Fibroblast of lung (primary cell): ENCODE measurements around the gene TRPM3. TPM values are rescaled to one million over a fixed set of nuclear protein-coding genes. Genes with fewer than 3 reads are reported as not detected.
A peak's percentile ranks its signal among the peaks of the same experiment; 100 is the strongest.

Experiments
- DNase-seq, 2 donors: peaks; one replicate each; pipeline versions ENCODE4 v3.0.0 to v3.0.0-alpha.2; 2010; ENCODE audit warnings: low read depth in 2 of 2
- H2AFZ ChIP-seq: 2 replicates; pipeline ENCODE4 v1.5.1; 2012; ENCODE audit warnings: low read length, control low read depth, inconsistent platforms
- H3K27ac ChIP-seq: 2 replicates; pipeline ENCODE4 v1.5.1; 2011; ENCODE audit warnings: low read length, control low read depth; ENCODE audit not compliant: insufficient read depth
- H3K27me3 ChIP-seq: 2 replicates; pipeline ENCODE4 v1.5.1; 2011; ENCODE audit warnings: mild to moderate bottlenecking, low read length; ENCODE audit not compliant: control insufficient read depth, insufficient read depth
- H3K36me3 ChIP-seq: 2 replicates; pipeline ENCODE4 v1.5.1; 2011; ENCODE audit warnings: low read length; ENCODE audit not compliant: control insufficient read depth, insufficient read depth
- H3K4me1 ChIP-seq: 2 replicates; pipeline ENCODE4 v1.5.1; 2011; ENCODE audit warnings: low read length; ENCODE audit not compliant: control insufficient read depth, insufficient read depth; ENCODE audit errors: extremely low read depth
- H3K4me2 ChIP-seq: 2 replicates; pipeline ENCODE4 v1.5.1; 2011; ENCODE audit warnings: low read length, control low read depth; ENCODE audit not compliant: insufficient read depth; ENCODE audit errors: extremely low read depth
- H3K4me3 ChIP-seq, 4 experiments: fragments of 200-600 bp in 1 of 4; sonication (generic) in 1 of 4; replicated peaks in 1 of 4; 2 replicates each; pipeline ENCODE4 v1.5.1; 2011 to 2016; ENCODE audit warnings: low read length in 4 of 4, low read depth in 3 of 4, mild to moderate bottlenecking in 3 of 4, control low read depth in 2 of 4, inconsistent platforms in 1 of 4, mixed read lengths in 1 of 4; ENCODE audit not compliant: insufficient read depth in 1 of 4; ENCODE audit errors: control extremely low read depth in 1 of 4
- H3K79me2 ChIP-seq: 2 replicates; pipeline ENCODE4 v1.5.1; 2012; ENCODE audit warnings: mild to moderate bottlenecking, low read length, inconsistent platforms; ENCODE audit not compliant: control insufficient read depth, insufficient read depth
- H3K9ac ChIP-seq: 2 replicates; pipeline ENCODE4 v1.5.1; 2011; ENCODE audit warnings: mild to moderate bottlenecking, low read length, control low read depth; ENCODE audit not compliant: insufficient read depth
- H3K9me3 ChIP-seq: 2 replicates; pipeline ENCODE4 v1.5.1; 2012; ENCODE audit warnings: low read depth, low read length; ENCODE audit not compliant: control insufficient read depth, insufficient read depth
- H4K20me1 ChIP-seq: 2 replicates; pipeline ENCODE4 v1.5.1; 2011; ENCODE audit warnings: low read length; ENCODE audit not compliant: control insufficient read depth, insufficient read depth; ENCODE audit errors: extremely low read depth
- CTCF ChIP-seq, 2 donors: IDR thresholded peaks in 1 of 2; conservative IDR thresholded peaks in 1 of 2; 1 replicate in 1 of 2; 2 replicates in 1 of 2; pipeline ENCODE4 v1.5.1; 2011 to 2012; ENCODE audit warnings: low read length in 2 of 2, control low read depth in 1 of 2, inconsistent platforms in 1 of 2, low read depth in 1 of 2, mild to moderate bottlenecking in 1 of 2
- EZH2 ChIP-seq: IDR thresholded peaks from 2 replicates; pipeline ENCODE4 v1.5.1; 2012; ENCODE audit warnings: low read length, control low read depth, mild to moderate bottlenecking; ENCODE audit errors: missing control alignments
- polyA plus RNA-seq, 2 donors: library from polyadenylated mRNA; depleted of rRNA in 1 of 2; stranded (reverse) in 1 of 2; unstranded in 1 of 2; fragments of >200 nt; gene quantifications; 2 replicates each; pipeline ENCODE4 v1.2.1, GENCODE V29; 2011 to 2012; ENCODE audit warnings: missing spikeins in 1 of 2
- total RNA-seq: library from RNA; depleted of rRNA; stranded (reverse); fragments of >200 nt; gene quantifications from 2 replicates; pipeline ENCODE4 v1.2.1, GENCODE V29; 2014

Gene TRPM3
- total and polyA plus RNA-seq, 2 donors (not counting 1 experiment from before 2014, with no cell fraction given), result 0.05 to 0.50 TPM

DNA sequence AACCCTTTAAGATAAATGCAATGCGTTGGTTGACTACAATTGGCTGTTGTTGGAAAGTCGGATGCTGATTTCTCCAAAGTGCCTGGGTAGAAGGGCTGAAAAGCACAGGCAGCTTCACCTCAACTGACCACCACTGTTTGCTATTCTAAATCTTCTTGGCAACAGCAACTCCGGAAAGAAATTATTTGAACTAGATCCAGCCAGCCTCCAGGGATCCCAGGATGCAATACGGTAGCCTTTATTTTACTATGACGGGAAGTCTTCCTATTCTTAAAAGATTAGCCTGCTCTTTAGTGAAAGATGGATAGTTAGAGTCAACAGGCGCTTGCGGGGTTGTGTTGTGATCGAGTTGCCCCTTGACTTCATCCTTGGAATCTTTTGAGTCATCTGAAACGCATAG is 628.4 kb downstream of the TRPM3 start:
- H3K27ac ChIP-seq, result no peak overlapping the region
- H2AFZ ChIP-seq, result no peak overlapping the region
- H3K9ac ChIP-seq, result no peak overlapping the region
- H4K20me1 ChIP-seq, result no peaks in the 10 kb centered on the region
- peak in 1 of 2 donors; percentile 35 for DNase-seq
- H3K36me3 ChIP-seq, result no peaks in the 10 kb centered on the region
- no peak overlapping the region for H3K4me3 ChIP-seq
- H3K27me3 ChIP-seq, result no peaks in the 10 kb centered on the region
- no peaks in the 10 kb centered on the region for H3K4me1 ChIP-seq
- no peak overlapping the region for H3K4me2 ChIP-seq
- no peaks in the 10 kb centered on the region for H3K79me2 ChIP-seq
- TF ChIP-seq CTCF (conservative IDR thresholded peaks at IDR 0.05 in 1 of 2, IDR thresholded peaks at IDR 0.05 in 1 of 2; ENCODE audit: low read depth in 1 of 2, low read length in 2 of 2) (no peak), EZH2 (no peak)
- H3K9me3 ChIP-seq, result no peaks in the 10 kb centered on the region

DNA sequence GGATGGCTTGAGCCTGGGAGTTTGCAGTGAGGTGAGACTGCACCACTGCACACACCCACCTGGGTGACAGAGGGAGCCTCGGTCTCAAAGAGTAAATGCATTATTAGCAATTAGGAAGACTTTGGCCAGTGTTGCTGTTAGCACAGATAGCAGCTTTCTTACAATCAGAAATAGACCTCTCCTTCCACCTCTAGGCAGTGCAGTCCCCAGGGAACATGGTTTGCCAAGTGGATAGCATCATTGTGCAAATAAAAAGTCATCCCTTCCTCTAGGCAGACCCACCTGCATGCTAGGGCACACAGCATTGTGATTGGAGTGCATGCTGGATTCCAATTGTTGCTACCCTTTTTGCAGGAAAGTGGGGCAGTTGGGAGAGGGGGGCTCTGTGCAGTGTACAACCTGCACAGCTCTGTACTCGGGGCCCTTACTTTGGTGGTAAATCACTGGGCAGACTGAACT is 629.1 kb downstream of the TRPM3 start:
- H3K4me2 ChIP-seq, result no peak overlapping the region
- no peak overlapping the region for H3K4me3 ChIP-seq
- H3K79me2 ChIP-seq, result no peaks in the 10 kb centered on the region
- H3K9me3 ChIP-seq, result no peaks in the 10 kb centered on the region
- no peaks in the 10 kb centered on the region for H3K36me3 ChIP-seq
- H3K27me3 ChIP-seq, result no peaks in the 10 kb centered on the region
- no peaks in the 10 kb centered on the region for H4K20me1 ChIP-seq
- no peak for TF ChIP-seq EZH2
- no peak for TF ChIP-seq CTCF (conservative IDR thresholded peaks at IDR 0.05 in 1 of 2, IDR thresholded peaks at IDR 0.05 in 1 of 2; ENCODE audit: low read depth in 1 of 2, low read length in 2 of 2)
- no peak for DNase-seq
- H3K27ac ChIP-seq, result no peak overlapping the region
- H3K4me1 ChIP-seq, result no peaks in the 10 kb centered on the region
- H3K9ac ChIP-seq, result no peak overlapping the region
- no peak overlapping the region for H2AFZ ChIP-seq

DNA sequence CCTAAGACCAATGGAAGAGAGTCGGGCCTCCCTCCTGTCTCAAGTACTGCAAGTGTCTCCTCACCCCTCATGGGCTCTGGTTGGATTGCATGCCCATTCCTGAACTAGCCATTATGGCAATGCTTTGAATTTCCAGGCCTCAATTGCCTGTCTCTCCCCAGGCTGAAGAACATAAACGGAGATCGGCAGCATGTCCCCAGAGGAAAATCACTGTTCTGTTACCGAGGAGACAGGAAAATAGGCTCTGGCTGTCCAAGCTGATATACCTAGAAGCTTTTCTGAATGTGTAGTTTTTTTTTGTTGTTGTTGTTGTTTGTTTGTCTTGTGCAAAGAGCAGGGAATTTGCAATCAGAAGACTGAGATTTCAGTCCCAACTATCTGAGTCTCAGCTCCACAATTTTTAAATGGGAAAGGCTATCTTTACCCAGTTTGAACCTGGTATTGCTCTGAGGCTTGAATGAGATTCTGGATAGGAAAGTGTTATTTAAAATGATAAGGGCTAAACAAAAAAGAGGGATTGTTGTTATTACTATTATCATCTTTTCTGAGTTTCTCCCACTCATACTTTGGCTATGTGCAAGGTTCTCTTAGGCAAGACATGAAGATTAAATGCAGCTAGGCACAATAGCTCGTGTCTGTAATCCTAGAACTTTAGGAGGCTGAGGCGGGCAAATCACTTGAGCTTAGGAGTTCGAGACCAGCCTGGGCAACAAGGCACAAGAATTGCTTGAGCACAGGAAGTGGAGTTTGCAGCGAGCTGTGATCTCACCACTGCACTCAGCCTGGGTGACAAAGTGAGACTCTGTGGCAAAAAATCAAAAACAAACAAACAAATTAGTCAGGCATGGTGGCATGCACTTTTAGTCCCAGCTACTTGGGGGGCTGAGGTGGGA is 629.7 kb downstream of the TRPM3 start:
- Histone ChIP-seq H3K9me3 (no peaks in the 10 kb centered on the region), H3K27me3 (no peaks in the 10 kb centered on the region), H3K4me2 (no peak overlapping the region), H3K4me1 (no peaks in the 10 kb centered on the region), H3K4me3 (no peak overlapping the region), H3K9ac (no peak overlapping the region), H2AFZ (no peak overlapping the region), H3K27ac (no peak overlapping the region), H3K79me2 (no peaks in the 10 kb centered on the region), H3K36me3 (no peaks in the 10 kb centered on the region), H4K20me1 (no peaks in the 10 kb centered on the region)
- no peak for TF ChIP-seq CTCF (conservative IDR thresholded peaks at IDR 0.05 in 1 of 2, IDR thresholded peaks at IDR 0.05 in 1 of 2; ENCODE audit: low read depth in 1 of 2, low read length in 2 of 2)
- DNase-seq, result no peak
